Motor neuron (in vitro differentiated cells): ENCODE measurements around the gene MYF5. TPM values are rescaled to one million over a fixed set of nuclear protein-coding genes. Genes with fewer than 3 reads are reported as not detected.

Experiments
- ATAC-seq, 8 experiments: fragments of 200-7000 bp; cut with Tn5 transposase; replicated peaks in 6 of 8; 2 replicates each; pipeline ENCODE4 v1.8.0; 2021; ENCODE audit warnings: mild to moderate bottlenecking in 8 of 8, moderate library complexity in 8 of 8
- H3K27ac ChIP-seq, 2 donors: fragments of 250-450 bp; sonication (Bioruptor Pico); 2 replicates each; pipeline ENCODE4 v1.9.0; 2021; ENCODE audit warnings: antibody characterized with exemption in 2 of 2, mild to moderate bottlenecking in 2 of 2, moderate library complexity in 1 of 2
- H3K4me1 ChIP-seq, 2 donors: fragments of 250-450 bp; sonication (Bioruptor Pico); replicated peaks in 1 of 2; 2 replicates each; pipeline ENCODE4 v1.6.1; 2021; ENCODE audit warnings: antibody characterized with exemption in 2 of 2, mild to moderate bottlenecking in 2 of 2, moderate library complexity in 1 of 2
- H3K4me3 ChIP-seq, 5 donors: fragments of 250-450 bp; sonication (Bioruptor Pico); 2 replicates each; pipeline ENCODE4 v1.9.0; 2021; ENCODE audit warnings: antibody characterized with exemption in 5 of 5, mild to moderate bottlenecking in 5 of 5, moderate library complexity in 4 of 5
- WGBS, 10 experiments: fragments of 450-650 bp; shearing (Covaris generic); methylation state at CpG; one replicate each; pipeline ENCODE4 v1.0.0; 2022; 5-methylcytosine and 5-hydroxymethylcytosine counted together
- in situ Hi-C, 9 experiments: fragments of 400-800 bp; cut with MboI; loops; one replicate each; pipeline ENCODE4 v1.15.0; 2021; ENCODE audit warnings: low sequenced_read_pairs in 9 of 9, low pct_unique_long_range_greater_than_20kb in 2 of 9; ENCODE audit not compliant: unreplicated experiment in 9 of 9
- total RNA-seq, 8 experiments: library from RNA; unstranded; fragments of 300-600 nt; gene quantifications; 2 replicates each; pipeline versions ENCODE4 v1.2.3 to v1.2.4, GENCODE V29; 2022

Gene MYF5
- total RNA-seq, 8 experiments from 2014 or later: 0.11 to 0.24 TPM; not detected in 6

- Histone ChIP-seq H3K27ac (no peak overlapping the region), H3K4me3 (no peak overlapping the region), H3K4me1 (no peaks in the 10 kb centered on the region)
- ATAC-seq: no peak
- in situ Hi-C loops: no loop called here
- WGBS, 10 experiments: 20 to 100% (median 86%) methylated on average over 1 of the region's 1 CpG; no CpG with 5 or more reads in 3 of the 10 experiments
Measured at GRCh38 chr12:80710727-80711449, 5.8 kb upstream of the MYF5 start.

- H3K4me3 ChIP-seq: no peak overlapping the region
- no peak overlapping the region for H3K27ac ChIP-seq
- in situ Hi-C loops: no loop called here
- no peak for ATAC-seq
- 33 to 89% (median 67%) methylated on average over 1 of the region's 1 CpG; no CpG with 5 or more reads in 3 of the 10 experiments for WGBS, 10 experiments
- H3K4me1 ChIP-seq: no peaks in the 10 kb centered on the region
Measured at GRCh38 chr12:80711866-80712265, 4.8 kb upstream of the MYF5 start.

GRCh38 chr12:80712866-80713265 lies 3.8 kb upstream of the MYF5 start:
- no peak overlapping the region for H3K4me3 ChIP-seq
- in situ Hi-C loops: no loop called here
- H3K4me1 ChIP-seq: no peaks in the 10 kb centered on the region
- H3K27ac ChIP-seq: no peak overlapping the region
- ATAC-seq: no peak

DNA sequence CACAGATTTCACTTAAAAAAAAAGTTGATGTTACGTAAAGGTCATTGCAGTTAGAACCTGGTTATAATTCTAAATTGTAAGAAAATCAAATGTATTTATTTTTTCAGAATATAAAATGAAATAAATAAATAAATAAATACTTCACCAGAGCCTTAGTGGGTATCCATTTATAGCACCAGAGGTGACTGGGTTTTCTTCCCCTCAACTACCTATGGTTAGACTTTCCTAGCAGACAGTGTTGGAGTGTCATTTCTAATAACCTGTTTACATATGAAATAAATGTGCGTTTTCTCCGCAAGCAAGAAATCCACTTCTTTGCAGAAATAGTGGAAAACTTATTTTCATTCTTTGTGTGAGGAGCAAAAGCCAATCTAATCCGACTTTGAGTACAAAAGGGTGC lies 3.3 kb upstream of the MYF5 start:
- no peak overlapping the region for H3K4me3 ChIP-seq
- WGBS, 10 experiments: 73 to 100% (median 84%) methylated on average over 1 to 4 of the region's 4 CpGs
- in situ Hi-C loops: no loop called here
- H3K27ac ChIP-seq: no peak overlapping the region
- no peak for ATAC-seq
- no peaks in the 10 kb centered on the region for H3K4me1 ChIP-seq

GRCh38 chr12:80714055-80714454 lies 2.7 kb upstream of the MYF5 start:
- no peak for ATAC-seq
- H3K4me1 ChIP-seq: no peaks in the 10 kb centered on the region
- no peak overlapping the region for H3K4me3 ChIP-seq
- in situ Hi-C loops: no loop called here
- no peak overlapping the region for H3K27ac ChIP-seq
- 28 to 82% (median 52%) methylated on average over 3 to 15 of the region's 16 CpGs for WGBS, 10 experiments

GRCh38 chr12:80714846-80715245 lies 1.9 kb upstream of the MYF5 start:
- H3K27ac ChIP-seq: no peak overlapping the region
- 29 to 100% (median 58%) methylated on average over 1 to 3 of the region's 3 CpGs; no CpG with 5 or more reads in 4 of the 10 experiments for WGBS, 10 experiments
- no peak for ATAC-seq
- in situ Hi-C loops: no loop called here
- no peak overlapping the region for H3K4me3 ChIP-seq
- no peaks in the 10 kb centered on the region for H3K4me1 ChIP-seq

GRCh38 chr12:80715713-80716249 lies 931 bp upstream of the MYF5 start:
- in situ Hi-C loops: no loop called here

GRCh38 chr12:80717856-80718255 lies 1.1 kb downstream of the MYF5 start:
- WGBS, 10 experiments: 10 to 100% (median 79%) methylated on average over 2 to 4 of the region's 4 CpGs; no CpG with 5 or more reads in 3 of the 10 experiments

More at GRCh38 chr12:80715713-80716249, 931 bp upstream of the MYF5 start:
- no peak overlapping the region for H3K27ac ChIP-seq
- H3K4me3 ChIP-seq: no peak overlapping the region
- WGBS, 10 experiments: 25 to 80% (median 62%) methylated on average over 1 to 10 of the region's 10 CpGs; no CpG with 5 or more reads in 2 of the 10 experiments
- H3K4me1 ChIP-seq: no peaks in the 10 kb centered on the region
- no peak for ATAC-seq

GRCh38 chr12:80720516-80720915 lies 3.8 kb downstream of the MYF5 start:
- no peaks in the 10 kb centered on the region for H3K4me1 ChIP-seq
- in situ Hi-C loops: no loop called here
- WGBS, 10 experiments: 29 to 100% (median 87%) methylated on average over 1 of the region's 1 CpG; no CpG with 5 or more reads in 3 of the 10 experiments
- H3K4me3 ChIP-seq: no peak overlapping the region
- no peak for ATAC-seq
- H3K27ac ChIP-seq: no peak overlapping the region

More at GRCh38 chr12:80717856-80718255, 1.1 kb downstream of the MYF5 start:
- Histone ChIP-seq H3K4me1 (no peaks in the 10 kb centered on the region), H3K4me3 (no peak overlapping the region), H3K27ac (no peak overlapping the region)
- ATAC-seq: peak in 2 of 8 experiments; percentile 25 to 52
- in situ Hi-C loops: no loop called here

- 61 to 100% (median 94%) methylated on average over 1 to 3 of the region's 3 CpGs; no CpG with 5 or more reads in 3 of the 10 experiments for WGBS, 10 experiments
- ATAC-seq: no peak
Measured at GRCh38 chr12:80721326-80721725, 4.6 kb downstream of the MYF5 start.

DNA sequence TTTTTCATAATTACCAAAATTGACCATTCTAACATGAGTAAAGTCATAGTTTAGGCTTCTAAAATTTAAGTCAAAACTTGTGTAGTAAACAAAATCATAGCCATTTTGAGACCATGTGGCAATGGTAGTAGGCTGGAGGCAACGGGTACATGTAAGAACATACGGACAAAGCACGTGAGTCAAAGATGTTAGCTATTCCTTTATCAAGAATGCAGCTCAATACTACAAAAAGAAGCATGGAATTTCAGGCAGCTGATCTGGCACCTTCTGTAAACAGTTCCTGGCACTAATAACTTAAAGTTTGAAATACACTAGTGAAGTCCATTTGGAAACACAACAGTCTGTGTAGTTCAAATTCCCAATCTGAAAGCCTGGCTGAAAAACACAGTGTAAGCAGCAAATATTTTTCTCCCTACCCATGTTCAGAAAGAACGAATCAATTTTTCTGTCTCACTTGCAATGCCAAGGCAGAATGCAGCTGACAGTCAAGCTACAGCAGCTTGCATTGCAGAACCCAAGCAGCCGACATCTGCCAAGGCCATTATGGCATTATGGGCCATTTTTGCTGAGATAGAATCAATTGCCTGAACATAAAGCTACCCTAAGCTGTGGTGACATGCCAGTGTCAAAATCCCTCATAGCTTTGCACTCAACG lies 29.3 kb downstream of the MYF5 start:
- Histone ChIP-seq H3K4me1 (peaks cover 0 to 3% of the 10 kb centered on the region in 2 donors), H3K4me3 (no peak overlapping the region), H3K27ac (no peak overlapping the region)
- 0 to 83% (median 68%) methylated on average over 2 to 6 of the region's 6 CpGs for WGBS, 10 experiments
- in situ Hi-C loops: no loop called here
- no peak for ATAC-seq

More at GRCh38 chr12:80721326-80721725, 4.6 kb downstream of the MYF5 start:
- H3K27ac ChIP-seq: no peak overlapping the region
- in situ Hi-C loops: no loop called here
- H3K4me3 ChIP-seq: no peak overlapping the region
- H3K4me1 ChIP-seq: no peaks in the 10 kb centered on the region

GRCh38 chr12:80747800-80748199 lies 31.1 kb downstream of the MYF5 start:
- ATAC-seq: peak in 5 of 8 experiments; percentile 27 to 95 (median 64)
- Histone ChIP-seq H3K4me3 (no peak overlapping the region), H3K4me1 (peaks cover 0 to 3% of the 10 kb centered on the region in 2 donors), H3K27ac (no peak overlapping the region)
- WGBS, 10 experiments: 5 to 88% (median 56%) methylated on average over 1 to 2 of the region's 2 CpGs
- in situ Hi-C loops: no loop called here

GRCh38 chr12:80749456-80749855 lies 32.7 kb downstream of the MYF5 start:
- in situ Hi-C loops: no loop called here
- 22 to 100% (median 86%) methylated on average over 1 to 2 of the region's 2 CpGs; no CpG with 5 or more reads in 6 of the 10 experiments for WGBS, 10 experiments
- no peak overlapping the region for H3K4me3 ChIP-seq
- H3K4me1 ChIP-seq: peaks cover 0 to 3% of the 10 kb centered on the region in 2 donors
- no peak for ATAC-seq
- H3K27ac ChIP-seq: no peak overlapping the region
